ENCODE measurements around the gene SNX20.

GRCh38 chr16:50706250-50706649 is 25.1 kb upstream of the SNX20 start:
- TF ChIP-seq CTCF (conservative IDR thresholded peaks at IDR 0.05; ENCODE audit: low read depth, low read length) = no peak
- TF ChIP-seq EZH2 (IDR thresholded peaks at IDR 0.05; ENCODE audit: borderline replicate concordance, low read depth, low read length, poor library complexity, severe bottlenecking) = no peak
